ENCODE data around the gene MGAT3. TPM values are rescaled to one million over a fixed set of nuclear protein-coding genes. Genes with fewer than 3 reads are reported as not detected.

Gene MGAT3
- total RNA-seq, 1 donor from 2014 or later, result 2.1 TPM

- H3K27ac ChIP-seq (ENCODE audit: low read depth, low read length), result no peak overlapping the region
- peaks cover 22 to 31% (median 29%) of the 10 kb centered on the region in 3 donors for H3K4me1 ChIP-seq (ENCODE audit: control insufficient read depth in 3 of 3, insufficient read depth in 3 of 3, low read length in 3 of 3)
Observed at GRCh38 chr22:39427751-39428596, 28.8 kb upstream of the MGAT3 start.

GRCh38 chr22:39428597-39429071 is 28.2 kb upstream of the MGAT3 start:
- H3K36me3 ChIP-seq (ENCODE audit: control insufficient read depth in 3 of 3, insufficient read depth in 3 of 3, low read length in 3 of 3), result peaks cover 43 to 52% (median 49%) of the 10 kb centered on the region in 3 donors
- no peak overlapping the region for H3K27ac ChIP-seq (ENCODE audit: low read depth, low read length)

More at GRCh38 chr22:39427751-39428596, 28.8 kb upstream of the MGAT3 start:
- Histone ChIP-seq H3K4me3 (ENCODE audit: low read length in 3 of 3) (no peak overlapping the region), H3K9me3 (ENCODE audit: control insufficient read depth in 3 of 3, low read length in 3 of 3) (no peaks in the 10 kb centered on the region), H3K36me3 (ENCODE audit: control insufficient read depth in 3 of 3, insufficient read depth in 3 of 3, low read length in 3 of 3) (peaks cover 46 to 52% (median 50%) of the 10 kb centered on the region in 3 donors), H3K27me3 (ENCODE audit: control insufficient read depth in 3 of 3, insufficient read depth in 3 of 3, low read length in 3 of 3) (no peaks in the 10 kb centered on the region), H3K9ac (ENCODE audit: low read depth in 1 of 3, low read length in 3 of 3) (peak overlapping the region in 1 of 3 donors; percentile 0)

GRCh38 chr22:39429186-39429585 is 27.6 kb upstream of the MGAT3 start:
- Histone ChIP-seq H3K4me3 (ENCODE audit: low read length in 3 of 3) (no peak overlapping the region), H3K9me3 (ENCODE audit: control insufficient read depth in 3 of 3, low read length in 3 of 3) (no peaks in the 10 kb centered on the region), H3K27me3 (ENCODE audit: control insufficient read depth in 3 of 3, insufficient read depth in 3 of 3, low read length in 3 of 3) (no peaks in the 10 kb centered on the region), H3K4me1 (ENCODE audit: control insufficient read depth in 3 of 3, insufficient read depth in 3 of 3, low read length in 3 of 3) (peaks cover 27 to 39% (median 35%) of the 10 kb centered on the region in 3 donors), H3K27ac (ENCODE audit: low read depth, low read length) (no peak overlapping the region), H3K36me3 (ENCODE audit: control insufficient read depth in 3 of 3, insufficient read depth in 3 of 3, low read length in 3 of 3) (peaks cover 40 to 52% (median 46%) of the 10 kb centered on the region in 3 donors), H3K9ac (ENCODE audit: low read depth in 1 of 3, low read length in 3 of 3) (peak overlapping the region in 1 of 3 donors; percentile 8)

More at GRCh38 chr22:39428597-39429071, 28.2 kb upstream of the MGAT3 start:
- Histone ChIP-seq H3K4me3 (ENCODE audit: low read length in 3 of 3) (no peak overlapping the region), H3K4me1 (ENCODE audit: control insufficient read depth in 3 of 3, insufficient read depth in 3 of 3, low read length in 3 of 3) (peaks cover 23 to 33% (median 31%) of the 10 kb centered on the region in 3 donors), H3K9ac (ENCODE audit: low read depth in 1 of 3, low read length in 3 of 3) (peak overlapping the region in 1 of 3 donors; percentile 0), H3K27me3 (ENCODE audit: control insufficient read depth in 3 of 3, insufficient read depth in 3 of 3, low read length in 3 of 3) (no peaks in the 10 kb centered on the region), H3K9me3 (ENCODE audit: control insufficient read depth in 3 of 3, low read length in 3 of 3) (no peaks in the 10 kb centered on the region)

GRCh38 chr22:39429916-39430575 is 26.8 kb upstream of the MGAT3 start:
- peaks cover 35 to 47% (median 42%) of the 10 kb centered on the region in 3 donors for H3K4me1 ChIP-seq (ENCODE audit: control insufficient read depth in 3 of 3, insufficient read depth in 3 of 3, low read length in 3 of 3)
- H3K27me3 ChIP-seq (ENCODE audit: control insufficient read depth in 3 of 3, insufficient read depth in 3 of 3, low read length in 3 of 3), result no peaks in the 10 kb centered on the region
- peaks cover 41 to 48% (median 43%) of the 10 kb centered on the region in 3 donors for H3K36me3 ChIP-seq (ENCODE audit: control insufficient read depth in 3 of 3, insufficient read depth in 3 of 3, low read length in 3 of 3)
- H3K9ac ChIP-seq (ENCODE audit: low read depth in 1 of 3, low read length in 3 of 3), result peak overlapping the region in 2 of 3 donors; percentile 25 to 33
- no peak overlapping the region for H3K4me3 ChIP-seq (ENCODE audit: low read length in 3 of 3)
- H3K27ac ChIP-seq (ENCODE audit: low read depth, low read length), result peak overlapping the region; percentile 99
- no peaks in the 10 kb centered on the region for H3K9me3 ChIP-seq (ENCODE audit: control insufficient read depth in 3 of 3, low read length in 3 of 3)

GRCh38 chr22:39430576-39431150 is 26.1 kb upstream of the MGAT3 start:
- H3K27ac ChIP-seq (ENCODE audit: low read depth, low read length), result peak overlapping the region; percentile 99
- H3K4me3 ChIP-seq (ENCODE audit: low read length in 3 of 3), result no peak overlapping the region
- H3K27me3 ChIP-seq (ENCODE audit: control insufficient read depth in 3 of 3, insufficient read depth in 3 of 3, low read length in 3 of 3), result no peaks in the 10 kb centered on the region
- H3K9ac ChIP-seq (ENCODE audit: low read depth in 1 of 3, low read length in 3 of 3), result peak overlapping the region; percentile 85 to 89 (median 86)
- peaks cover 41 to 51% (median 43%) of the 10 kb centered on the region in 3 donors for H3K36me3 ChIP-seq (ENCODE audit: control insufficient read depth in 3 of 3, insufficient read depth in 3 of 3, low read length in 3 of 3)
- no peaks in the 10 kb centered on the region for H3K9me3 ChIP-seq (ENCODE audit: control insufficient read depth in 3 of 3, low read length in 3 of 3)
- H3K4me1 ChIP-seq (ENCODE audit: control insufficient read depth in 3 of 3, insufficient read depth in 3 of 3, low read length in 3 of 3), result peaks cover 35 to 49% (median 42%) of the 10 kb centered on the region in 3 donors

GRCh38 chr22:39431216-39431801 is 25.5 kb upstream of the MGAT3 start:
- no peaks in the 10 kb centered on the region for H3K9me3 ChIP-seq (ENCODE audit: control insufficient read depth in 3 of 3, low read length in 3 of 3)
- peaks cover 35 to 49% (median 42%) of the 10 kb centered on the region in 3 donors for H3K4me1 ChIP-seq (ENCODE audit: control insufficient read depth in 3 of 3, insufficient read depth in 3 of 3, low read length in 3 of 3)
- no peaks in the 10 kb centered on the region for H3K27me3 ChIP-seq (ENCODE audit: control insufficient read depth in 3 of 3, insufficient read depth in 3 of 3, low read length in 3 of 3)
- peak overlapping the region; percentile 85 to 89 (median 86) for H3K9ac ChIP-seq (ENCODE audit: low read depth in 1 of 3, low read length in 3 of 3)
- H3K36me3 ChIP-seq (ENCODE audit: control insufficient read depth in 3 of 3, insufficient read depth in 3 of 3, low read length in 3 of 3), result peaks cover 38 to 47% (median 38%) of the 10 kb centered on the region in 3 donors
- peak overlapping the region; percentile 8 to 46 (median 29) for H3K4me3 ChIP-seq (ENCODE audit: low read length in 3 of 3)
- peak overlapping the region; percentile 99 for H3K27ac ChIP-seq (ENCODE audit: low read depth, low read length)

- Histone ChIP-seq H3K9ac (ENCODE audit: low read depth in 1 of 3, low read length in 3 of 3) (peak overlapping the region; percentile 85 to 89 (median 86)), H3K9me3 (ENCODE audit: control insufficient read depth in 3 of 3, low read length in 3 of 3) (no peaks in the 10 kb centered on the region), H3K27ac (ENCODE audit: low read depth, low read length) (peak overlapping the region; percentile 99), H3K36me3 (ENCODE audit: control insufficient read depth in 3 of 3, insufficient read depth in 3 of 3, low read length in 3 of 3) (peaks cover 33 to 42% (median 33%) of the 10 kb centered on the region in 3 donors), H3K27me3 (ENCODE audit: control insufficient read depth in 3 of 3, insufficient read depth in 3 of 3, low read length in 3 of 3) (no peaks in the 10 kb centered on the region), H3K4me1 (ENCODE audit: control insufficient read depth in 3 of 3, insufficient read depth in 3 of 3, low read length in 3 of 3) (peaks cover 35 to 48% (median 42%) of the 10 kb centered on the region in 3 donors), H3K4me3 (ENCODE audit: low read length in 3 of 3) (peak overlapping the region; percentile 29 to 63 (median 46))
Observed at GRCh38 chr22:39431821-39432251, 25.0 kb upstream of the MGAT3 start.

GRCh38 chr22:39432361-39432811 is 24.4 kb upstream of the MGAT3 start:
- H3K4me1 ChIP-seq (ENCODE audit: control insufficient read depth in 3 of 3, insufficient read depth in 3 of 3, low read length in 3 of 3), result peaks cover 38 to 53% (median 45%) of the 10 kb centered on the region in 3 donors
- H3K4me3 ChIP-seq (ENCODE audit: low read length in 3 of 3), result peak overlapping the region in 1 of 3 donors; percentile 63
- peaks cover 28 to 36% (median 28%) of the 10 kb centered on the region in 3 donors for H3K36me3 ChIP-seq (ENCODE audit: control insufficient read depth in 3 of 3, insufficient read depth in 3 of 3, low read length in 3 of 3)

More at GRCh38 chr22:39432361-39432811, 24.4 kb upstream of the MGAT3 start:
- peak overlapping the region; percentile 85 to 89 (median 86) for H3K9ac ChIP-seq (ENCODE audit: low read depth in 1 of 3, low read length in 3 of 3)
- H3K27ac ChIP-seq (ENCODE audit: low read depth, low read length), result peak overlapping the region; percentile 99
- no peaks in the 10 kb centered on the region for H3K27me3 ChIP-seq (ENCODE audit: control insufficient read depth in 3 of 3, insufficient read depth in 3 of 3, low read length in 3 of 3)
- H3K9me3 ChIP-seq (ENCODE audit: control insufficient read depth in 3 of 3, low read length in 3 of 3), result no peaks in the 10 kb centered on the region
